C4-2B (cell line): Measurements from ENCODE around the gene RIMBP2.
"Not testable (repeated sequence)": the region's sequence is repeated elsewhere in the genome, so short reads cannot be mapped to it uniquely, and the experiment has no call there.

Experiments used
- H3K27ac ChIP-seq: fragments of 450-650 bp; 2 replicates; pipeline ENCODE4 v1.5.1; 2017
- CTCF ChIP-seq: fragments of 450-650 bp; conservative IDR thresholded peaks from 2 replicates; pipeline ENCODE4 v1.5.1; 2017; ENCODE audit warnings: mild to moderate bottlenecking
- ZFX ChIP-seq: fragments of 450-650 bp; IDR thresholded peaks from 2 replicates; pipeline ENCODE4 v1.6.1; 2017

Gene RIMBP2

GRCh38 chr12:130745921-130746320 is 29.8 kb upstream of the RIMBP2 start:
- TF ChIP-seq ZFX = no peak
- no peak for TF ChIP-seq CTCF
- H3K27ac ChIP-seq = no peak overlapping the region

DNA sequence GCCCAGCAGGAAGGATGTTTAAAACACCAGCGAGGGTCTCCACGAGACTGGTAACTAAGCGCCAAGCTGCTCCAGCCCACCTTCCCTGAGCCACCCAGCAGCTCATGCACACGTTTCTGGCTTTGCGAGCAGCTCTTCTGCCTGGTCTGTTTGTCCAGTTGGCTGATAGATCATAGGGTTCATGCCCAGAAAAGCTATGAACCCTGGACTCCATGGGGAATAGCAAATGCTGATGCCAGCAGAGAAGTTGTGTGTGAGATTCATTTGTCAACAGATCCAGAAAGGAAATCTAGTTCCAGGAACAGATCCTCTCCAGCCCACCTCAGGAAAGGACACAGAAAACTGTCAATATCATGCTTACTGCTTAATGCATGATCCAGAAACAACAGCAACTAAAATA is 28.2 kb upstream of the RIMBP2 start:
- TF ChIP-seq CTCF (no peak), ZFX (no peak)

GRCh38 chr12:130743606-130744005 is 27.5 kb upstream of the RIMBP2 start:
- H3K27ac ChIP-seq = no peak overlapping the region
- no peak for TF ChIP-seq CTCF
- no peak for TF ChIP-seq ZFX

More for the DNA sequence above, 28.2 kb upstream of the RIMBP2 start:
- no peak overlapping the region for H3K27ac ChIP-seq

GRCh38 chr12:130743176-130743575 is 27.1 kb upstream of the RIMBP2 start:
- TF ChIP-seq ZFX (no peak), CTCF (no peak)
- no peak overlapping the region for H3K27ac ChIP-seq

DNA sequence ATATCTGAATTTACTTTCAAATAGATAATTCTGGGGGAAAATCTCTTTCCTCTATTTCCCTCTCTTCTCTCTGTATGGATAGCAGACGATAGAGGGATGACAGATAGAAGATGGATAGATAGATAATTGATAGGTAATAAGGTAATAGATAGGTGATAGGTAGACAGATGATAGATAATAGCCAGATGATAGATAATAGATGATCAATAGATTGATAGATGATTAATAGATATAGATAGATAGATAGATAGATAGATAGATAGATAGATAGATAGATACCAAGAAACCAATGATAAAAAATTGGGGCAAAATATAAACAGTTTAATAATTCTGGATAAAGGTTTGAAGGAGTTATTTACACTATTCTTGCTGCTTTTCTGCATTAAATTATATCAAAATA is 26.6 kb upstream of the RIMBP2 start:
- TF ChIP-seq ZFX (no peak), CTCF (no peak)
- no peak overlapping the region for H3K27ac ChIP-seq

- no peak for TF ChIP-seq ZFX
- TF ChIP-seq CTCF = no peak
- no peak overlapping the region for H3K27ac ChIP-seq
Observed at GRCh38 chr12:130742112-130742511, 26.0 kb upstream of the RIMBP2 start.

DNA sequence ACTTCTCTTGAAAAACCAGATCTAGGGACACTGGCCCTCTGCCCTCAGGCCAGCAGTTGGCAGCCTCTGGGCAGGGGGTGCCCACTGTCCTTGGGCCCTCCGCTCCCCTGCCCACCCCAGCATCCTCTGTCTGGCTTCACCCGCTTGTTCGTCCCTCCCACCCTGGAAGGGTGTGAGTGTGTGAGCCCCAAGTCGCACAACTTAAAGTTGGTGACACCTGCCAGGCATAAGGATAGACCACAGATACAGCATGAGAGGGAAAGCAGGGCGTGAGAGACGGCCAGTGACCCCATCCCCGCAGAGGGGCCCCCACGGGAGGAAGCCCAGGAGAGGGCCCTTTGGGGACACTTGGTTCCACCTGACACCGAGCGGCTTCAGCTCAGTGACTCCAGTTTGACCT is 23.5 kb upstream of the RIMBP2 start:
- no peak overlapping the region for H3K27ac ChIP-seq
- TF ChIP-seq CTCF = no peak
- no peak for TF ChIP-seq ZFX

- H3K27ac ChIP-seq = not testable (repeated sequence)
Observed at GRCh38 chr12:130738403-130738802, 22.3 kb upstream of the RIMBP2 start.
